Measurements from ENCODE around the gene POGZ. TPM values are rescaled to one million over a fixed set of nuclear protein-coding genes. Genes with fewer than 3 reads are reported as not detected.
"Not testable (repeated sequence)": the region's sequence is repeated elsewhere in the genome, so short reads cannot be mapped to it uniquely, and the experiment has no call there.

Gene POGZ
- total and polyA plus RNA-seq, 7 experiments from 2014 or later, result 7.4 to 143 (median 111) TPM

- H3K4me3 ChIP-seq (ENCODE audit: low read length); DNase-seq; H3K9me3 Mint-ChIP-seq; H3K27me3 ChIP-seq (ENCODE audit: control insufficient read depth in 2 of 2, insufficient read depth in 2 of 2, low read length in 2 of 2); H3K4me3 Mint-ChIP-seq; H3K27ac ChIP-seq (ENCODE audit: low read depth, low read length); POLR2A ChIA-PET; H3K9me3 ChIP-seq (ENCODE audit: control insufficient read depth in 2 of 3, low read length in 3 of 3); H3K27ac Mint-ChIP-seq; ATAC-seq; intact Hi-C loops (cut with micrococcal nuclease): not testable (repeated sequence)
- CTCF ChIA-PET, result interaction anchor here (1.4 kb wide), 1 partner anchor 95 kb away, joined by 6 read pairs; no protein-coding TSS in a partner anchor
- Mint-ChIP-seq H3K36me3 (peaks cover 7 to 16% (median 11%) of the 10 kb centered on the region in 5 donors), H3K27me3 (peaks cover 0 to 37% (median 0%) of the 10 kb centered on the region in 5 donors), H3K4me1 (peaks cover 8 to 22% (median 21%) of the 10 kb centered on the region in 7 donors)
- Histone ChIP-seq H3K4me1 (ENCODE audit: control insufficient read depth in 2 of 2, insufficient read depth in 2 of 2, low read length in 2 of 2) (peaks cover 12% of the 10 kb centered on the region in 2 donors), H3K36me3 (ENCODE audit: control insufficient read depth in 2 of 3, insufficient read depth in 3 of 3, low read length in 3 of 3) (peaks cover 3 to 17% (median 8%) of the 10 kb centered on the region in 3 experiments)
Observed at GRCh38 chr1:151396265-151396664, 63.0 kb downstream of the POGZ start.

DNA sequence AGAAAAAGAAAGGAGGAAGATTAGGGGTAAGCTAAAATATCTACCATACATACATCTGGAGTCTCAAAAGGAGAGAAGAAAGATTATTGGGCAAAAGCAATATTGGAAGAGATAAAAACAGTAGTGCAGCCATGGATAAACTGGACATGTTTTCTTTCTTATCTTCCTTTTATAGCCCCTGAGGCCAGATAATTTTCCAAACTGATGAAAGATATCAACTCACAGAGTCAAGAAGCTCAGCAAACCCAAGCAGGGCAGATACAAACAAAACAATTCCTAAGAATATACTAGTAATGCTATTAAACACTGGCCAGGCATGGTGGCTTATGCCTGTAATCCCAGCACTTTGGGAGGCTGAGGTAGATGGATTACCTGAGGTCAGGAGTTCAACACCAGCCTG lies 65.7 kb downstream of the POGZ start:
- peaks cover 0 to 37% (median 0%) of the 10 kb centered on the region in 5 donors for H3K27me3 Mint-ChIP-seq
- H3K27me3 ChIP-seq (ENCODE audit: control insufficient read depth in 2 of 2, insufficient read depth in 2 of 2, low read length in 2 of 2), result no peaks in the 10 kb centered on the region
- no peaks in the 10 kb centered on the region for H3K9me3 ChIP-seq (ENCODE audit: control insufficient read depth in 2 of 3, low read length in 3 of 3)
- no peak overlapping the region for H3K27ac ChIP-seq (ENCODE audit: low read depth, low read length)
- DNase-seq (no peak), ATAC-seq (no peak)
- no peak overlapping the region for H3K27ac Mint-ChIP-seq
- H3K4me1 Mint-ChIP-seq, result peaks cover 0 to 5% (median 0%) of the 10 kb centered on the region in 7 donors
- H3K4me1 ChIP-seq (ENCODE audit: control insufficient read depth in 2 of 2, insufficient read depth in 2 of 2, low read length in 2 of 2), result no peaks in the 10 kb centered on the region
- H3K4me3 Mint-ChIP-seq, result no peak overlapping the region
- no peak overlapping the region for H3K4me3 ChIP-seq (ENCODE audit: low read length)
- no peaks in the 10 kb centered on the region for H3K36me3 ChIP-seq (ENCODE audit: control insufficient read depth in 2 of 3, insufficient read depth in 3 of 3, low read length in 3 of 3)
- H3K9me3 Mint-ChIP-seq, result peaks cover 0 to 2% (median 0%) of the 10 kb centered on the region in 11 donors
- peaks cover 0 to 2% (median 0%) of the 10 kb centered on the region in 5 donors for H3K36me3 Mint-ChIP-seq
- ChIA-PET POLR2A (no interaction called here), CTCF (interaction anchor here (0.6 kb wide), 1 partner anchor 125 kb away, joined by 3 read pairs; no protein-coding TSS in a partner anchor)
- intact Hi-C loops (cut with micrococcal nuclease), result no loop called here

DNA sequence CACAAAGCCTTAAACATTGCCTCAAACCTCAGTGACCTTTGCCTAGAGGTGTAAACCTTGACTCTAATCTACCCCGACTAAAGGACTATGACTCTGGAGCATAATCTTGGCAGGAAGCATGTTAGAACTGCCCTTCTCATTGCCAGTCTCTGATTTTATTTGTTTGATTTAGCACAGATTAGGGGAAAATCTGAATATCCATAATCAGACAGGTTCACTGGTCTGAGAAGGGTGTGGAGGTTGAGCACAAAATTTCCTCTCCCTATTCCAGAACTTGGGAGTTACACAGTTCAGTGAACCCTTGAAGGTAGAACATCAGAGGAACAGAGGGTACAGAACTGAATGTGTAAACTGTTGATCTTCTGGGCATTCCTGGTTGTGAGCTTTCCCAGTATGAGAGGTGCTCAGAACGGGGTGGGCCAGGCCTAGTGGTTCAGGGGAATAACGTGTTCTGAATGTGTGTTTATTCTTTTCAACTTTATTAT lies 68.2 kb downstream of the POGZ start:
- no peaks in the 10 kb centered on the region for H3K36me3 ChIP-seq (ENCODE audit: control insufficient read depth in 2 of 3, insufficient read depth in 3 of 3, low read length in 3 of 3)
- CTCF ChIA-PET, result no interaction called here
- Mint-ChIP-seq H3K4me1 (no peaks in the 10 kb centered on the region), H3K27ac (no peak overlapping the region), H3K9me3 (no peaks in the 10 kb centered on the region), H3K36me3 (no peaks in the 10 kb centered on the region), H3K4me3 (no peak overlapping the region), H3K27me3 (peaks cover 0 to 37% (median 0%) of the 10 kb centered on the region in 5 donors)
- H3K27ac ChIP-seq (ENCODE audit: low read depth, low read length), result no peak overlapping the region
- POLR2A ChIA-PET, result no interaction called here
- H3K4me3 ChIP-seq (ENCODE audit: low read length), result no peak overlapping the region
- H3K27me3 ChIP-seq (ENCODE audit: control insufficient read depth in 2 of 2, insufficient read depth in 2 of 2, low read length in 2 of 2), result no peaks in the 10 kb centered on the region
- DNase-seq, result no peak
- no peaks in the 10 kb centered on the region for H3K4me1 ChIP-seq (ENCODE audit: control insufficient read depth in 2 of 2, insufficient read depth in 2 of 2, low read length in 2 of 2)
- no peaks in the 10 kb centered on the region for H3K9me3 ChIP-seq (ENCODE audit: control insufficient read depth in 2 of 3, low read length in 3 of 3)
- ATAC-seq, result no peak
- intact Hi-C loops (cut with micrococcal nuclease), result no loop called here

- ATAC-seq; H3K27me3 ChIP-seq (ENCODE audit: control insufficient read depth in 2 of 2, insufficient read depth in 2 of 2, low read length in 2 of 2); H3K27ac ChIP-seq (ENCODE audit: low read depth, low read length); H3K4me1 ChIP-seq (ENCODE audit: control insufficient read depth in 2 of 2, insufficient read depth in 2 of 2, low read length in 2 of 2); H3K4me3 Mint-ChIP-seq; H3K4me3 ChIP-seq (ENCODE audit: low read length); CTCF ChIA-PET; H3K36me3 Mint-ChIP-seq; DNase-seq; H3K4me1 Mint-ChIP-seq; H3K9me3 Mint-ChIP-seq; H3K9me3 ChIP-seq (ENCODE audit: control insufficient read depth in 2 of 3, low read length in 3 of 3); H3K27ac Mint-ChIP-seq; intact Hi-C loops (cut with micrococcal nuclease); H3K36me3 ChIP-seq (ENCODE audit: control insufficient read depth in 2 of 3, insufficient read depth in 3 of 3, low read length in 3 of 3): not testable (repeated sequence)
- H3K27me3 Mint-ChIP-seq, result peaks cover 0 to 30% (median 0%) of the 10 kb centered on the region in 5 donors
- POLR2A ChIA-PET, result interaction anchor here (0.7 kb wide), 1 partner anchor 9 kb away, joined by 3 read pairs; the partner anchor contains the start of gene PSMB4
Observed at GRCh38 chr1:151390221-151391078, 68.8 kb downstream of the POGZ start.

DNA sequence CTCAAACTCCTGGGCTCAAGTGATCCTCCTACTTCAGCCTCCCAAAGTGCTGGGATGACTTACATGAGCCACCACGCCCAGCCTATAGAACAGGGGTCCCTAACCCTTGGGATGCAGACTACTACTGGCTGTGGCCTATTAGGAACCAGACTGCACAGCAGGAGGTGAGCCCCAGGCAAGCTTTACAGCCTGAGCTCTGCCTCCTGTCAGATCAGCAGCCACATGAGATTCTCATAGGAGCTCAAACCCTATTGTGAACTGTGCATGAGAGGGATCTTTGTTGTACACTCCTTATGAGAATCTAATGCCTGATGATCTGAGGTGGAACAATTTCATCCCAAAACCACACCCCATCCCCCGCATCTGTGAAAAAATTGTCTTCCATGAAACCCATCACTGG lies 73.3 kb downstream of the POGZ start:
- Mint-ChIP-seq H3K27ac (no peak overlapping the region), H3K36me3 (no peaks in the 10 kb centered on the region), H3K4me3 (no peak overlapping the region), H3K9me3 (no peaks in the 10 kb centered on the region), H3K27me3 (peaks cover 0 to 4% (median 0%) of the 10 kb centered on the region in 5 donors), H3K4me1 (no peaks in the 10 kb centered on the region)
- H3K9me3 ChIP-seq (ENCODE audit: control insufficient read depth in 2 of 3, low read length in 3 of 3), result no peaks in the 10 kb centered on the region
- no peaks in the 10 kb centered on the region for H3K27me3 ChIP-seq (ENCODE audit: control insufficient read depth in 2 of 2, insufficient read depth in 2 of 2, low read length in 2 of 2)
- H3K36me3 ChIP-seq (ENCODE audit: control insufficient read depth in 2 of 3, insufficient read depth in 3 of 3, low read length in 3 of 3), result no peaks in the 10 kb centered on the region
- no peak for DNase-seq
- H3K4me3 ChIP-seq (ENCODE audit: low read length), result no peak overlapping the region
- CTCF ChIA-PET, result no interaction called here
- intact Hi-C loops (cut with micrococcal nuclease), result no loop called here
- POLR2A ChIA-PET, result interaction anchor here (0.6 kb wide), 1 partner anchor 541 kb away, joined by 7 read pairs; no protein-coding TSS in a partner anchor
- no peaks in the 10 kb centered on the region for H3K4me1 ChIP-seq (ENCODE audit: control insufficient read depth in 2 of 2, insufficient read depth in 2 of 2, low read length in 2 of 2)
- no peak for ATAC-seq
- no peak overlapping the region for H3K27ac ChIP-seq (ENCODE audit: low read depth, low read length)

- Histone ChIP-seq H3K4me3 (ENCODE audit: low read length) (no peak overlapping the region), H3K9me3 (ENCODE audit: control insufficient read depth in 2 of 3, low read length in 3 of 3) (no peaks in the 10 kb centered on the region), H3K4me1 (ENCODE audit: control insufficient read depth in 2 of 2, insufficient read depth in 2 of 2, low read length in 2 of 2) (no peaks in the 10 kb centered on the region), H3K36me3 (ENCODE audit: control insufficient read depth in 2 of 3, insufficient read depth in 3 of 3, low read length in 3 of 3) (no peaks in the 10 kb centered on the region), H3K27ac (ENCODE audit: low read depth, low read length) (no peak overlapping the region), H3K27me3 (ENCODE audit: control insufficient read depth in 2 of 2, insufficient read depth in 2 of 2, low read length in 2 of 2) (no peaks in the 10 kb centered on the region)
- CTCF ChIA-PET, result interaction anchor here (0.8 kb wide), 1 partner anchor 21 kb away, joined by 3 read pairs; no protein-coding TSS in a partner anchor
- Mint-ChIP-seq H3K27ac (no peak overlapping the region), H3K27me3 (peaks cover 0 to 4% (median 0%) of the 10 kb centered on the region in 5 donors), H3K4me1 (no peaks in the 10 kb centered on the region), H3K4me3 (no peak overlapping the region), H3K36me3 (no peaks in the 10 kb centered on the region), H3K9me3 (no peaks in the 10 kb centered on the region)
- no peak for DNase-seq
- POLR2A ChIA-PET, result no interaction called here
- intact Hi-C loops (cut with micrococcal nuclease), result no loop called here
- ATAC-seq, result no peak
Observed at GRCh38 chr1:151384584-151384983, 74.7 kb downstream of the POGZ start.

Data from naive thymus-derived CD4-positive, alpha-beta T cell (primary cell).